ENCODE measurements around the gene TCFL5.
A peak's percentile ranks its signal among the peaks of the same experiment; 100 is the strongest.
"Not testable (repeated sequence)": the region's sequence is repeated elsewhere in the genome, so short reads cannot be mapped to it uniquely, and the experiment has no call there.

The TCFL5 gene

DNA sequence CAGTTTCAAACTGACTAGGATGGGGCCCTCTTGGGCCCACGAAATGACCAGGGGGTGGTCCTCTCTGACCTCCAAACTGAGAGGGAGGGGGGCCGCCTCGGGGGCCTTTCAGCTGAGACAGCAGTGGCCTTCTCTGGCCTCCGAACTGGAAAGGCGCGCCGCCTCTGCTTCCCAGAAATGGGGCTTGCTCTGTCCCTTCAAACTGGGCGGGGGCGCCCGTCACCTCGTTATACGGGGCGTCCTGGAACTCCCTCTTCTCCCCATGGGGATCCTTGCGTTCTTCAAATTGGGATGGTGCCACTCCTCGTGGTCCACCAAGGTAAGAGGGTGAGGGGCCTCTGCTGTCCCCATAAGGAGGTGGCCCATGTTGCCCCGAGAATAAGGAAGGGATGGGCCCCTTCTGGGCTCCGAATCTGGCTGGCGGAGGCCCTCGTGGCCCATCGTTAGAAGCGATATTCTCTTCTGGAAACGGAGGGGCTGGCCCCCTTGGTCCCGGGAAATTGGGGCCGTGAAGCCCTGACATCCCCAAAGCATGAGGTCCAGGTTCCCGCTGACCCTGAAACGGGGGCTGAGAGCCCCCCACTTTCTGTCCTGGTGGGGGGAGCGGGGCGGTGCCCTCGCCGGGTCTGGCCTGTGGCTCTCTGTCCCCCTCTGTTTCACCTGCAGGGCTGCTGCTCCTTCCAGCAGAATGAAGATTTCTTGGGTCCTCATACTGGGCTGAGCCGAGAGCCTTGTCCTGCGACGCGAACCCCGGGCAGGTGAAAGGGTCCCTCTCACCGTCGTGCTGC lies 18.7 kb upstream of the TCFL5 start:
- no peaks in the 10 kb centered on the region for H3K4me1 ChIP-seq (ENCODE audit: control insufficient read depth, insufficient read depth, low read length, poor library complexity, severe bottlenecking)
- H3K36me3 ChIP-seq (ENCODE audit: control insufficient read depth, insufficient read depth, low read length) = peaks cover 24% of the 10 kb centered on the region
- H3K27me3 ChIP-seq (replicated peaks; ENCODE audit: control insufficient read depth, insufficient read depth, low read length, poor library complexity, severe bottlenecking) = no peaks in the 10 kb centered on the region
- no peak for DNase-seq
- H3K9me3 ChIP-seq (ENCODE audit: control insufficient read depth, low read length) = no peaks in the 10 kb centered on the region
- no peak overlapping the region for H3K27ac ChIP-seq (ENCODE audit: insufficient read depth, low read length, poor library complexity, severe bottlenecking)
- no peak overlapping the region for H3K4me3 ChIP-seq (ENCODE audit: insufficient read depth, low read depth, low read length, poor library complexity, severe bottlenecking)

DNA sequence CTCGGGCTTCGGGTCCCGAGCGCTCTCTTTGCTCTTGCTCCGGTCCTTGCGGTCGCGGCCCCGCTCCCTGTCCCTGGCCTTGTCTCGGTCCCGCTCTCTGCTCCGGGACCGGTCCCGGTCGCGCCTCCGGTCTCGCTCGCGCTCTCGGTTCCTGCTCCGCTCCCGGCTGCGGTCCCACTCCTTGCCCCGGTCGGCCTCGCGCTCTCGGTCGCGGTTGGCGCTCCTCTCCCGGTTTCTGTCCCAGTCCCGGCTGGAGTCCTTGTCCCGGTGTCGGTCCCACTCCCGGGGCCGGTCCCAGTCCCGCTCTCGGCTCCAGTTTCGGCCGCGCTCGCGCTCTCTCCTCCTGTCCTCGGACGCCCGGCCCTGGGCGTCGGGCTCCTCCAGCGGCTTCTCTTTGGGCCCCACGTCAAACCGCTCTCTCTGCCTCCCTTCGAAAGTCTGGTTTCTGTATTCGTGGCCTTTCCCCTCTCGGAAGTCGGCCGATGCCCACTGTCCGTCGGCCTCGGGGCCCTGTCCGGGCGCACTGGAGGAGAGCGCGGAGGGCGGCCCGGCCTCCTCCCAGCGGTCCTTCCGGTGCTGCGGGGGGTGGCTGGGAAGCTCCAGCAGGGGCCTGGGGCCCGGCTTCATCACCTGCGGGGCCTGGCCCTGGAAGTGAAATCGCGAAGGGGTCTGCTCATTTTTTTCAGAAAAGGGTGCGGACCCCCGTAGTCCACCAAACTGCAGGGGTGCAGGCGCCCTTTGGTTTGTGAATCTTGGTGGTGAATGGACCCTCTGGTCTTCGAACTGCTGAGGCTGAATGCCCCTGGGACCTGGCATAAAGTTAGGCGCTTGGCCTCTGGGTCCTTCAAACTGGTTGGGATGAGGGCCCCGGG lies 17.9 kb upstream of the TCFL5 start:
- H3K9me3 ChIP-seq (ENCODE audit: control insufficient read depth, low read length) = no peaks in the 10 kb centered on the region
- peaks cover 24% of the 10 kb centered on the region for H3K36me3 ChIP-seq (ENCODE audit: control insufficient read depth, insufficient read depth, low read length)
- no peaks in the 10 kb centered on the region for H3K27me3 ChIP-seq (replicated peaks; ENCODE audit: control insufficient read depth, insufficient read depth, low read length, poor library complexity, severe bottlenecking)
- no peak overlapping the region for H3K4me3 ChIP-seq (ENCODE audit: insufficient read depth, low read depth, low read length, poor library complexity, severe bottlenecking)
- no peaks in the 10 kb centered on the region for H3K4me1 ChIP-seq (ENCODE audit: control insufficient read depth, insufficient read depth, low read length, poor library complexity, severe bottlenecking)
- DNase-seq = no peak
- H3K27ac ChIP-seq (ENCODE audit: insufficient read depth, low read length, poor library complexity, severe bottlenecking) = no peak overlapping the region

DNA sequence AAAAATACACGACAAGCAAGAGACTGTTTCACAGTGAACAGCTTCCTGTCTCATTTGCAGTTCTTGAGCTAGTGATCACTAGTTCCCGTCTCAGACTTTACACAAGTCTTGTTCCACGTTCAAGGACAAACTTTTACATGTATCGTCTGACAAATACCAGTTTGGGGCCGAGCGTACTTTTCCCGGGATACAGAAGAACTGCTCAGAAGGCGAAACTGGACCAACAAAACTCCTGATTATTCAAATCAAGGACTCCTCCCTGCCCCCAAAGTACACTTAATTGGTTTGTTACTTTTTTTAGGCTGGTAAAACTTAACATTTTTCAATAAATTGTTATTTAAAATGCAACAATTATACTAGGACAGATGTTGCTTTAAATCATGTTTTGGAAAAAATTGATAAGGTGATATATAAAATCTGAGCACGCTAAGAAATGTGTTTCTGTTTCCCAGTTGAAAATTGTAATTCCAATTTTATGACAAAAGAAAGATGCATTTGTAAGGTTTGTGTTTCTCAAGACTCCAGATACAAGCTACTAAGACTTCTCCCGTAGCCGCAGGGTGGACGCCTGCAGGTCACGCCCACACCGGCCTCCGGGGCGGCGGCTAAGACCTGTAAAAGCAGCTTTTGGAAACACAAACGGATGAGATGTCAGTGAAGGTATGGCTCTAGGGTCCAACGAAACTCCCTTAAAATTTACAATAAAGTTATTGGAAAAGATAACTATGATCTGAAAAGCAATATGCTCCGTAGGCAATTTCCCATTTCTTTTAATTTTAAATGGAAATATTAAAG lies 16.8 kb upstream of the TCFL5 start:
- DNase-seq = no peak
- Histone ChIP-seq H3K4me1 (ENCODE audit: control insufficient read depth, insufficient read depth, low read length, poor library complexity, severe bottlenecking) (no peaks in the 10 kb centered on the region), H3K27me3 (replicated peaks; ENCODE audit: control insufficient read depth, insufficient read depth, low read length, poor library complexity, severe bottlenecking) (no peaks in the 10 kb centered on the region), H3K27ac (ENCODE audit: insufficient read depth, low read length, poor library complexity, severe bottlenecking) (no peak overlapping the region), H3K9me3 (ENCODE audit: control insufficient read depth, low read length) (no peaks in the 10 kb centered on the region), H3K36me3 (ENCODE audit: control insufficient read depth, insufficient read depth, low read length) (peaks cover 24% of the 10 kb centered on the region), H3K4me3 (ENCODE audit: insufficient read depth, low read depth, low read length, poor library complexity, severe bottlenecking) (no peak overlapping the region)

DNA sequence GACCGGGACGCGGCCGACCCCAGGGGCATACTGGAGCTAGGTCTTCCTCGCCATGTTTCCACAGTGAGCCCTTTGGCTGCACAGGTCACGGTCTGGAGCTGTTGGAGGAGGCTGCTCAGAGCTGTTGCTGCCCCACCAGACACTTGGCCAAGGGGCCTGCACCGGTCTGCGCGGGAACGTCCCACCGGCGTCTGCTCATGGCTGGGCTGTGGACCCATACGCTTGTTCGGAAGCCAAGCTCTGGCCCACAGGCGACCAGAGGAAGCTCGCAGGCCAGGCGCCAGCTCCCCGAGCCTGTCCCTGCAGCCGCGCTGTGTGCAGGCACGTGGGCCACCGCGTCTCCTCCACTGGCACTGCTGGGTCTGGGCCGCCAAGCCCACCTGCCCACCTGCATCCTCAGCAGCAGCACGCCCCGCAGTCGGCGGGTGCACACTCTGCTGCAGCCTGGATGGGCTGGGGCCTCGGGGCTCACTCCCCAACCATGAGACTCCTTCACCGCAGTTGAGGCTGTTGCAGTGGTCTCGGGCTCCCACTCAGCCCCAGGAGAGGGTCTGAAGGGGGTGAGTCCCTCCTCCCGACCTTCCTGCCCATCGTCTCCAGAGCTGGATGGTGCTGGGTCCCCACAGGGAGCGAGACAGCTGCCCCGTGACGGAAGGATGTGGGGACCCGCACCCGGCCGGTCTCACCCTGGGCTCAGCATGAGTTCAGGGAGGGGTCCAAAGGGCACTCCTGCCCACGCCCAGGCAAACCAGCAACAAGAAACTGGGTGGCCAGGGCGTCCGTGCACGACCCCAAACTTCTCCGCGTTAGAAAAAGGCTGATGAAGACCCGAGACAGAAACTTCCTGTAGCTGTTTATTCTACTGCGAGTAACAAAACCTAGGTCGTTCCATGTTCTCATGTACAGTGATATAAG lies 15.5 kb upstream of the TCFL5 start:
- Histone ChIP-seq H3K27ac (ENCODE audit: insufficient read depth, low read length, poor library complexity, severe bottlenecking) (no peak overlapping the region), H3K4me3 (ENCODE audit: insufficient read depth, low read depth, low read length, poor library complexity, severe bottlenecking) (no peak overlapping the region), H3K4me1 (ENCODE audit: control insufficient read depth, insufficient read depth, low read length, poor library complexity, severe bottlenecking) (no peaks in the 10 kb centered on the region), H3K36me3 (ENCODE audit: control insufficient read depth, insufficient read depth, low read length) (peaks cover 22% of the 10 kb centered on the region), H3K9me3 (ENCODE audit: control insufficient read depth, low read length) (no peaks in the 10 kb centered on the region), H3K27me3 (replicated peaks; ENCODE audit: control insufficient read depth, insufficient read depth, low read length, poor library complexity, severe bottlenecking) (no peaks in the 10 kb centered on the region)
- no peak for DNase-seq

DNA sequence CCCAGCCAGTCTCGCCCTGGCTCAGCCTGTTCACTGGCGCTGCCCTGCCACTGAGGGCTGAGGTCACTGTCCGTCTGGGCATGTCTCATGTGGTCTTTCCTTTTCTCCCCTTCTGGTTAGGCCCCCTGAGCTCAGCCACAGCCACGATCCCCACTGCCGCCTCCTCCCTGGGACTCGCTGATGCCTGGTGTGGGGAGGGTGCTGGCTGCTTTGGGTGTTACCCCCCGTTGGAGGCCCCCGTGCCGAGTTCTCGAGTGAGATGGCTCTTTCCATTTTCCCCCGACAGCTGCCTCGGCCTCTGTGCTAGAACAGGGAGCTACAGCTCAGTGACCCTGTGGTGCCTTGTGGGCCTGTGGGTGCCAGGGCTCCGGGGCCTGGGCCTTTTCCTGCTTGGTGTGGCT lies 14.9 kb upstream of the TCFL5 start:
- Histone ChIP-seq H3K27me3 (replicated peaks; ENCODE audit: control insufficient read depth, insufficient read depth, low read length, poor library complexity, severe bottlenecking) (no peaks in the 10 kb centered on the region), H3K36me3 (ENCODE audit: control insufficient read depth, insufficient read depth, low read length) (peaks cover 16% of the 10 kb centered on the region), H3K4me1 (ENCODE audit: control insufficient read depth, insufficient read depth, low read length, poor library complexity, severe bottlenecking) (no peaks in the 10 kb centered on the region), H3K9me3 (ENCODE audit: control insufficient read depth, low read length) (no peaks in the 10 kb centered on the region), H3K4me3 (ENCODE audit: insufficient read depth, low read depth, low read length, poor library complexity, severe bottlenecking) (no peak overlapping the region), H3K27ac (ENCODE audit: insufficient read depth, low read length, poor library complexity, severe bottlenecking) (no peak overlapping the region)
- DNase-seq = no peak

DNA sequence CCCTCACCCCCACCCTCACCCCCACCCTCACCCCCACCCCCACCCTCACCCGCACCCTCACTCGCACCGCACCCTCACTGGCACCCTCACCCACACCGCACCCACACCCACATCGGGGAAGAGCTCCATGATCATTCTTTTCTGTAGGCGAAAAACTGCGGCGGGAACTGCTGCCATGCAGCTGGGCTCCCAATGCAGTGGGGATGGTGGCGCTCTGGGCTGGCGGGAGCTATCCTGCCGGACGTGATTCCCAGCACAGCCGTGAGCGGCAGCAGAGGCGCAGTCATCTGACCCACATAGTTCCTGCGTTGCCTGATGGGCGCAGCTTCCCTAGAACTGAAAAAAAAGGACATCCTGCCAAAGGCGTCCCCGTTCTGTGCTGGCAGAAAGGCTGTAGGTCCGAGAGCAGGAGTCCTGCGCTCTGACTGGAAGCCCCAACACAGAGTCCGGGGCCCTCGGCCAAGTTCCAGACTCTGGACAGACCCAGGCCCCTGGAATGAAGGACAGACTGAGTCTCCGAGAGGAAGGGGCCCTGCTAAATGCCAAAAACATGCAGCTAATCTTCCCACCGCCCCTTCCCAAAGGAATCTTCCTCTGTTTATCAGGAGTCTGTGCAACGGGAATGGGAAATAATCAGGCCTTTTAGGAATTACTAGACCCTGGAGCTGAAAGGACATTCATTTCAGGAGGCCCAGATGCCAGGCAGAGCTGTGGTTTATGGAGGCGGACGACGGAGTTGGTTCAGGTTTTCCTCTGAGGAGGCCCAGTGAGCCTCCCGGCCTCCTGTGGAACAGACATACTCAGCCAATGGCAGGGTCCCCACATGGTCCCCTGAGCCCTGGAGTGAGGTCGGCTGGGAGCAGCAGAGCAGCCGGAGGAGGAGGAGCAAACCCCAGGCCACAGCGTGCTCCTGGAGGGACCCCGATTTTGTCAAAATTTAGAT lies 14.1 kb upstream of the TCFL5 start:
- no peak for DNase-seq
- Histone ChIP-seq H3K27me3 (replicated peaks; ENCODE audit: control insufficient read depth, insufficient read depth, low read length, poor library complexity, severe bottlenecking) (no peaks in the 10 kb centered on the region), H3K4me1 (ENCODE audit: control insufficient read depth, insufficient read depth, low read length, poor library complexity, severe bottlenecking) (no peaks in the 10 kb centered on the region), H3K9me3 (ENCODE audit: control insufficient read depth, low read length) (no peaks in the 10 kb centered on the region), H3K4me3 (ENCODE audit: insufficient read depth, low read depth, low read length, poor library complexity, severe bottlenecking) (no peak overlapping the region), H3K36me3 (ENCODE audit: control insufficient read depth, insufficient read depth, low read length) (peaks cover 13% of the 10 kb centered on the region), H3K27ac (ENCODE audit: insufficient read depth, low read length, poor library complexity, severe bottlenecking) (no peak overlapping the region)

DNA sequence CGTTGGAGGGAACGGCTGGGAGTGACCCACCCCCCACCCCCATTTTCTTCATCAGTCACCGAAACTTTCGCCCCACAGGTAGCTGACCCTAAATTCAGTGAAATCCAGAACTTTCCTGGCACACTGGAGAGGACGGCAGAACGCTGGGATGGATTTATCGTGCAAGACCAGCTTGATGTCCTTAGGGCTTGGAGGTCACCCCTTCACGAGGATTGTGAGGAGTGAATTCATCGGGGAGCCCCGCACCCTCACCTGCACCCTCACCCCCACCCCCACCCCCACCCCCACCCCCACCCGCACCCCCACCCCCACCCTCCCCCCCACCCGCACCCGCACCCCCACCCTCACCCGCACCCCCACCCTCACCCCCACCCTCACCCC lies 13.3 kb upstream of the TCFL5 start:
- H3K27ac ChIP-seq (ENCODE audit: insufficient read depth, low read length, poor library complexity, severe bottlenecking) = no peak overlapping the region
- H3K4me1 ChIP-seq (ENCODE audit: control insufficient read depth, insufficient read depth, low read length, poor library complexity, severe bottlenecking) = no peaks in the 10 kb centered on the region
- H3K4me3 ChIP-seq (ENCODE audit: insufficient read depth, low read depth, low read length, poor library complexity, severe bottlenecking) = no peak overlapping the region
- no peak for DNase-seq
- peaks cover 5% of the 10 kb centered on the region for H3K36me3 ChIP-seq (ENCODE audit: control insufficient read depth, insufficient read depth, low read length)
- no peaks in the 10 kb centered on the region for H3K27me3 ChIP-seq (replicated peaks; ENCODE audit: control insufficient read depth, insufficient read depth, low read length, poor library complexity, severe bottlenecking)
- H3K9me3 ChIP-seq (ENCODE audit: control insufficient read depth, low read length) = no peaks in the 10 kb centered on the region

DNA sequence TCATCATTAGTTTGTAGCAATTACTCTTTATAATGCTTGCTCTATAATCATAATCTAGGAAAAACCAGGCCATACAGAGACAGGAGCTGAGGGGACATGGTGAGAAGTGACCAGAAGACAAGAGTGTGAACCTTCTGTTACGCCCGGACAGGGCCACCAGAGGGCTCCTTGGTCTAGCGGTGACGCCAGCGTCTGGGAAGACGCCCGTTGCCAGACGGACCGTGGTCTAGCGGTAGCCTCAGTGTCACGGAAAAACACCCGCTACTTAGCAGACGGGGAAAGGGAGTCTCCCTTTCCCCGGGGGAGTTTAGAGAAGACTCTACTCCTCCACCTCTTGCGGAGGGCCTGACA lies 12.0 kb upstream of the TCFL5 start:
- H3K4me3 ChIP-seq (ENCODE audit: insufficient read depth, low read depth, low read length, poor library complexity, severe bottlenecking); H3K4me1 ChIP-seq (ENCODE audit: control insufficient read depth, insufficient read depth, low read length, poor library complexity, severe bottlenecking); H3K36me3 ChIP-seq (ENCODE audit: control insufficient read depth, insufficient read depth, low read length); H3K9me3 ChIP-seq (ENCODE audit: control insufficient read depth, low read length); H3K27me3 ChIP-seq (replicated peaks; ENCODE audit: control insufficient read depth, insufficient read depth, low read length, poor library complexity, severe bottlenecking); H3K27ac ChIP-seq (ENCODE audit: insufficient read depth, low read length, poor library complexity, severe bottlenecking): not testable (repeated sequence)
- DNase-seq = peak in 1 of 3 donors; percentile 15

All from effector memory CD4-positive, alpha-beta T cell (primary cell).